Loucy (cell line): ENCODE measurements around the gene OR10A2.
"Not testable (repeated sequence)": the region's sequence is repeated elsewhere in the genome, so short reads cannot be mapped to it uniquely, and the experiment has no call there.

ENCODE experiments used
- EZH2phosphoT487 ChIP-seq: fragments of 200-600 bp; IDR thresholded peaks from 2 replicates; pipeline ENCODE4 v1.6.1; 2018; ENCODE audit warnings: antibody characterized with exemption, mild to moderate bottlenecking, moderate library complexity, borderline replicate concordance
- TF ChIP-seq, protein P1 (sequence below): fragments of 200-600 bp; sonication (generic); conservative IDR thresholded peaks from 2 replicates; pipeline ENCODE4 v1.5.1; 2014; ENCODE audit warnings: mild to moderate bottlenecking, antibody characterized with exemption, low read length

GRCh38 chr11:6904804-6905203 lies 41.9 kb downstream of the OR10A2 start:
- TF ChIP-seq, protein P1, sequence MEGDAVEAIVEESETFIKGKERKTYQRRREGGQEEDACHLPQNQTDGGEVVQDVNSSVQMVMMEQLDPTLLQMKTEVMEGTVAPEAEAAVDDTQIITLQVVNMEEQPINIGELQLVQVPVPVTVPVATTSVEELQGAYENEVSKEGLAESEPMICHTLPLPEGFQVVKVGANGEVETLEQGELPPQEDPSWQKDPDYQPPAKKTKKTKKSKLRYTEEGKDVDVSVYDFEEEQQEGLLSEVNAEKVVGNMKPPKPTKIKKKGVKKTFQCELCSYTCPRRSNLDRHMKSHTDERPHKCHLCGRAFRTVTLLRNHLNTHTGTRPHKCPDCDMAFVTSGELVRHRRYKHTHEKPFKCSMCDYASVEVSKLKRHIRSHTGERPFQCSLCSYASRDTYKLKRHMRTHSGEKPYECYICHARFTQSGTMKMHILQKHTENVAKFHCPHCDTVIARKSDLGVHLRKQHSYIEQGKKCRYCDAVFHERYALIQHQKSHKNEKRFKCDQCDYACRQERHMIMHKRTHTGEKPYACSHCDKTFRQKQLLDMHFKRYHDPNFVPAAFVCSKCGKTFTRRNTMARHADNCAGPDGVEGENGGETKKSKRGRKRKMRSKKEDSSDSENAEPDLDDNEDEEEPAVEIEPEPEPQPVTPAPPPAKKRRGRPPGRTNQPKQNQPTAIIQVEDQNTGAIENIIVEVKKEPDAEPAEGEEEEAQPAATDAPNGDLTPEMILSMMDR: not testable (repeated sequence)
- not testable (repeated sequence) for TF ChIP-seq EZH2phosphoT487
